Omental fat pad (tissue), 4 donors: Measurements from ENCODE around the gene CDK17. TPM values are rescaled to one million over a fixed set of nuclear protein-coding genes. Genes with fewer than 3 reads are reported as not detected.

Experiments
- ATAC-seq: fragments of 150-250 bp; one replicate; pipeline ENCODE4 v1.9.1; 2016; ENCODE audit warnings: mild to moderate bottlenecking, moderate library complexity; ENCODE audit not compliant: low FRiP score
- DNase-seq: peaks from one replicate; pipeline ENCODE4 v3.0.0-alpha.2; 2019; ENCODE audit warnings: low spot score
- total RNA-seq, 4 donors: library from RNA; depleted of rRNA; stranded (reverse); fragments of >200 nt; gene quantifications; one replicate each; pipeline ENCODE4 v1.1.0, GENCODE V29; 2016
- TF ChIP-seq, protein P1 (sequence below), 3 donors: fragments of 450-650 bp; IDR thresholded peaks; one replicate each; pipeline ENCODE4 v1.5.1; 2016 to 2017; ENCODE audit warnings: antibody characterized with exemption in 3 of 3, mild to moderate bottlenecking in 3 of 3, moderate library complexity in 2 of 3

The CDK17 gene
- total RNA-seq, 4 donors from 2014 or later, result 35.8 to 107 (median 100) TPM

DNA sequence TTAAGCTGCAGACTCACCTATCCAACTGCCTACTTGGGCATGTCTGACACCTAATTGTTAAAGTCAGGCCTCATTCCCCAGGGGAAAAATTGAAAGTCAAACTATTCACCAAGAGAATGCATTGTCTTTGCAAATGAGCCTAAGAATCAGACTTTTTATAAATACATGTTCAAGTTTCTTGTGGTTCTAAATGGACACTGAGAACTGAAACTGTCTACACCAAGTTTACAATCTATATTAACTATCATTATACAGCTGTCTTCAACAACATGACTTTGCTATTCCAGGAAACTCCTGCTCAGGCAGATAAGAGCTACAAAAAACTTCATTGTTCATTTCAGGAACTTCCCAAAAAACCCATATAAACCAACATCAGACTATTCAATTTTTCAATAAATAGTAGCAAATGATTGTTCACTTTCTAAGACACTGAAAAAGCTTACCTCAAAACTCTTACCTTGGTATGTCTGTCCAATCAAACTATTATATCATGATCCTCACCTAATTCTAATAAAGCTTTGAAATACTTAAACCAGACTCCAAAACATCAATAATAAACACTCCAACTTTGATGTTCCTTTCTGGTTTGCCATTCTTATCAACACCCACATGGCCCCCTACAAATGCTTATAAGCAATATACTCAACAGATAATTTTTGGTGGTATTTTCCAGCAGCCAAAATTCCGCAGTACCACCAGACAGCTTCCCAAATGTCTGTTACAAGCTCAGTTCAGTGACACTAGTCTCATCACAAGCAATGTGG is 24.2 kb downstream of the CDK17 start:
- DNase-seq (no peak), ATAC-seq (no peak)
- TF ChIP-seq, protein P1, sequence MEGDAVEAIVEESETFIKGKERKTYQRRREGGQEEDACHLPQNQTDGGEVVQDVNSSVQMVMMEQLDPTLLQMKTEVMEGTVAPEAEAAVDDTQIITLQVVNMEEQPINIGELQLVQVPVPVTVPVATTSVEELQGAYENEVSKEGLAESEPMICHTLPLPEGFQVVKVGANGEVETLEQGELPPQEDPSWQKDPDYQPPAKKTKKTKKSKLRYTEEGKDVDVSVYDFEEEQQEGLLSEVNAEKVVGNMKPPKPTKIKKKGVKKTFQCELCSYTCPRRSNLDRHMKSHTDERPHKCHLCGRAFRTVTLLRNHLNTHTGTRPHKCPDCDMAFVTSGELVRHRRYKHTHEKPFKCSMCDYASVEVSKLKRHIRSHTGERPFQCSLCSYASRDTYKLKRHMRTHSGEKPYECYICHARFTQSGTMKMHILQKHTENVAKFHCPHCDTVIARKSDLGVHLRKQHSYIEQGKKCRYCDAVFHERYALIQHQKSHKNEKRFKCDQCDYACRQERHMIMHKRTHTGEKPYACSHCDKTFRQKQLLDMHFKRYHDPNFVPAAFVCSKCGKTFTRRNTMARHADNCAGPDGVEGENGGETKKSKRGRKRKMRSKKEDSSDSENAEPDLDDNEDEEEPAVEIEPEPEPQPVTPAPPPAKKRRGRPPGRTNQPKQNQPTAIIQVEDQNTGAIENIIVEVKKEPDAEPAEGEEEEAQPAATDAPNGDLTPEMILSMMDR (IDR thresholded peaks at IDR 0.05), result no peak

- TF ChIP-seq, protein P1 (IDR thresholded peaks at IDR 0.05), result no peak
- ATAC-seq (no peak), DNase-seq (no peak)
Measured at GRCh38 chr12:96375170-96375569, 25.1 kb downstream of the CDK17 start.

GRCh38 chr12:96371790-96372699 is 28.2 kb downstream of the CDK17 start:
- no peak for ATAC-seq
- TF ChIP-seq, protein P1 (IDR thresholded peaks at IDR 0.05), result no peak

DNA sequence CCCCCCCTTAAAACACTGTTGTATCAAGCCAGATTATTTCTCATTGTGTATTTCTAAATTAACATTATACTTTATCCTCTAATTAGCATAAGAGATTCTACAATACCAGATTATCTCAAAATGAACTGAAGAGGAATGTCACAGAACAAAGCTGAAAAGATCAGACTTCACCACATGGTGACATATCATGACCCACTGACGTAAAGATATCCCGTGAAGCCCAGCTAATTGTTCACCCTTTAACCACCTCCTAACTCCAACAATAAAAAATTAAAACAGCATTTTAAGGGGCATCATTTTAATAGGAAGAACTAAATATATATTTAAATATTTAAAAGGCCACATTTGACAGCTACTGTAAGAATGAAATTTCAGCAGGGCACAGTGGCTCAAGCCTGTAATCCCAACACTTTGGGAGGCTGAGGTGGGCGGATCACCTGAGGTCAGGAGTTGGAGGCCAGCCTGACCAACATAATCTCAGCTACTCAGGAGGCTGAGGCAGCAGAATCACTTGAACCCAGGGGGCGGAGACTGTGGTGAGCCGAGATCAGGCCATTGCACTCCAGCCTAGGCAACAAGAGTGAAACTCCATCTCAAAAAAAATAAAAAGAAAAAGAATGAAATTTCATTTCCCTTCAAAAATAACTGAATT is 29.0 kb downstream of the CDK17 start:
- TF ChIP-seq, protein P1 (IDR thresholded peaks at IDR 0.05), result no peak
- DNase-seq (no peak), ATAC-seq (no peak)

More at GRCh38 chr12:96371790-96372699, 28.2 kb downstream of the CDK17 start:
- no peak for DNase-seq

DNA sequence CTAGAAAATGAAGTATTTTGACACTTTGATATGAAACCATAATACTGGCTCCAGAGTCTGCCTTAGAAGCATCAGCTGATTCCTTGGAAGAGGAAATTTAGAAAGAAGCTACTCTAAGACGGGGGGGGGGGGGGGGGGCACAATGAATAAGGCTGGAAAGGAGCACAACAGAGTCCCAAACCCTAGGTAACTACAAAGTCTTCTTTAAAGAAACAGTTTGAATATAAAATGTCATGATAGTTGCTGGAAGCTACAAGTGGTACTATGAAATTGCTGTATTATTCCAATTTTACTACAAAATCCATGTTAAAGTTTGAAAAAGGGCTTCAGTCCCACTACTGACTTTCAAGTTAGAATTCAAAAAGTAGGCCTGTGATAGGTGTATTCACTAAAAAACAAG is 31.6 kb downstream of the CDK17 start:
- ATAC-seq (no peak), DNase-seq (no peak)
- TF ChIP-seq, protein P1 (IDR thresholded peaks at IDR 0.05), result no peak

DNA sequence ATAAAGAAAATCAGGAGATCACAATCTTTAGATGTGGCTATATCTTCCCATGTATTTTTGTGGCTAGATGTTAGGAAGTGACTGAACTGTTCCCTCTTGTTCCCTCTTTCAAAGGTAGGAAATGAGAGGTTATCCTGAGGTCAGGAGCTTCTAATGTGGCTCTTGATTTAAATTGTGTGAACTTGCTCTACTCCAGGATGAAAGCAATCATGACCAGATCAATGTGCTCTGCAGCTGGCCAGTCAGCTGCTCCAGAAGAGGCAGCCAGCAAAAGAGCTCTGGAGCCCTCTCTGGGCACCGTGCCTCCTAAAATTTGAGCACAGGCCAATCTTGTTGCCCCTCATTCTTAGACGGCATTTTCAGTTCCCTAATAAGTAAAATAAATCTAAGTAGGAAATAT is 32.0 kb downstream of the CDK17 start:
- no peak for ATAC-seq
- no peak for DNase-seq
- TF ChIP-seq, protein P1 (IDR thresholded peaks at IDR 0.05), result no peak
